Fibroblast of gingiva (primary cell): ENCODE results near the gene PDLIM3.
"Not testable (repeated sequence)": the region's sequence is repeated elsewhere in the genome, so short reads cannot be mapped to it uniquely, and the experiment has no call there.

Experiments
- DNase-seq: peaks from one replicate; pipeline ENCODE4 v3.0.0-alpha.2; 2011; ENCODE audit warnings: low read depth

The PDLIM3 gene

GRCh38 chr4:185520119-185520518 is 15.2 kb downstream of the PDLIM3 start:
- no peak for DNase-seq

- no peak for DNase-seq
These were observed 16.8 kb downstream of the PDLIM3 start for GRCh38 chr4:185518494-185518893.

- DNase-seq: no peak
These were observed 17.2 kb downstream of the PDLIM3 start for GRCh38 chr4:185518069-185518468.

- no peak for DNase-seq
These were observed 20.1 kb downstream of the PDLIM3 start for GRCh38 chr4:185515248-185515647.

GRCh38 chr4:185514182-185514697 is 21.1 kb downstream of the PDLIM3 start:
- DNase-seq: no peak

GRCh38 chr4:185513489-185514181 is 21.7 kb downstream of the PDLIM3 start:
- no peak for DNase-seq

GRCh38 chr4:185512516-185512915 is 22.8 kb downstream of the PDLIM3 start:
- no peak for DNase-seq

- not testable (repeated sequence) for DNase-seq
These were observed 24.1 kb downstream of the PDLIM3 start for GRCh38 chr4:185511243-185511642.

- no peak for DNase-seq
These were observed 24.5 kb downstream of the PDLIM3 start for GRCh38 chr4:185510806-185511205.

GRCh38 chr4:185508181-185508580 is 27.1 kb downstream of the PDLIM3 start:
- DNase-seq: no peak

GRCh38 chr4:185506422-185506821 is 28.9 kb downstream of the PDLIM3 start:
- no peak for DNase-seq

- no peak for DNase-seq
These were observed 30.9 kb downstream of the PDLIM3 start for GRCh38 chr4:185504098-185505047.

- no peak for DNase-seq
These were observed 32.9 kb downstream of the PDLIM3 start for GRCh38 chr4:185502386-185502785.

GRCh38 chr4:185500576-185500975 is 34.7 kb downstream of the PDLIM3 start:
- no peak for DNase-seq

- no peak for DNase-seq
These were observed 35.3 kb downstream of the PDLIM3 start for GRCh38 chr4:185500035-185500434.

GRCh38 chr4:185488650-185489049 is 46.7 kb downstream of the PDLIM3 start:
- no peak for DNase-seq

GRCh38 chr4:185481401-185481800 is 53.9 kb downstream of the PDLIM3 start:
- no peak for DNase-seq

GRCh38 chr4:185480016-185480732 is 55.1 kb downstream of the PDLIM3 start:
- DNase-seq: no peak

GRCh38 chr4:185479507-185479971 is 55.8 kb downstream of the PDLIM3 start:
- DNase-seq: no peak

- DNase-seq: no peak
These were observed 62.1 kb downstream of the PDLIM3 start for GRCh38 chr4:185473247-185473646.

- no peak for DNase-seq
These were observed 63.2 kb downstream of the PDLIM3 start for GRCh38 chr4:185472103-185472542.
